ENCODE data around the gene ELFN2. TPM values are rescaled to one million over a fixed set of nuclear protein-coding genes. Genes with fewer than 3 reads are reported as not detected.

ELFN2 gene
- total RNA-seq, 2 donors from 2014 or later = not detected

- Histone ChIP-seq H3K27me3 (replicated peaks; ENCODE audit: insufficient read depth) (no peaks in the 10 kb centered on the region), H3K36me3 (no peaks in the 10 kb centered on the region), H3K27ac (no peak overlapping the region), H3K4me3 (no peak overlapping the region), H3K9me3 (no peaks in the 10 kb centered on the region), H3K4me1 (ENCODE audit: control insufficient read depth in 1 of 2, low read depth in 2 of 2) (no peaks in the 10 kb centered on the region)
- no peak for ATAC-seq (ENCODE audit: insufficient number of reproducible peaks, low FRiP score, low read depth)
- TF ChIP-seq, protein P1, sequence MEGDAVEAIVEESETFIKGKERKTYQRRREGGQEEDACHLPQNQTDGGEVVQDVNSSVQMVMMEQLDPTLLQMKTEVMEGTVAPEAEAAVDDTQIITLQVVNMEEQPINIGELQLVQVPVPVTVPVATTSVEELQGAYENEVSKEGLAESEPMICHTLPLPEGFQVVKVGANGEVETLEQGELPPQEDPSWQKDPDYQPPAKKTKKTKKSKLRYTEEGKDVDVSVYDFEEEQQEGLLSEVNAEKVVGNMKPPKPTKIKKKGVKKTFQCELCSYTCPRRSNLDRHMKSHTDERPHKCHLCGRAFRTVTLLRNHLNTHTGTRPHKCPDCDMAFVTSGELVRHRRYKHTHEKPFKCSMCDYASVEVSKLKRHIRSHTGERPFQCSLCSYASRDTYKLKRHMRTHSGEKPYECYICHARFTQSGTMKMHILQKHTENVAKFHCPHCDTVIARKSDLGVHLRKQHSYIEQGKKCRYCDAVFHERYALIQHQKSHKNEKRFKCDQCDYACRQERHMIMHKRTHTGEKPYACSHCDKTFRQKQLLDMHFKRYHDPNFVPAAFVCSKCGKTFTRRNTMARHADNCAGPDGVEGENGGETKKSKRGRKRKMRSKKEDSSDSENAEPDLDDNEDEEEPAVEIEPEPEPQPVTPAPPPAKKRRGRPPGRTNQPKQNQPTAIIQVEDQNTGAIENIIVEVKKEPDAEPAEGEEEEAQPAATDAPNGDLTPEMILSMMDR (IDR thresholded peaks at IDR 0.05) = no peak
- DNase-seq (ENCODE audit: low spot score) = no peak
Measured at GRCh38 chr22:37410174-37411055, 16.9 kb downstream of the ELFN2 start.

- Histone ChIP-seq H3K36me3 (no peaks in the 10 kb centered on the region), H3K4me3 (no peak overlapping the region), H3K27ac (no peak overlapping the region), H3K27me3 (replicated peaks; ENCODE audit: insufficient read depth) (no peaks in the 10 kb centered on the region), H3K9me3 (no peaks in the 10 kb centered on the region), H3K4me1 (ENCODE audit: control insufficient read depth in 1 of 2, low read depth in 2 of 2) (no peaks in the 10 kb centered on the region)
- ATAC-seq (ENCODE audit: insufficient number of reproducible peaks, low FRiP score, low read depth) = no peak
- TF ChIP-seq, protein P1 (IDR thresholded peaks at IDR 0.05) = no peak
- no peak for DNase-seq (ENCODE audit: low spot score)
Measured at GRCh38 chr22:37409459-37410050, 17.7 kb downstream of the ELFN2 start.

DNA sequence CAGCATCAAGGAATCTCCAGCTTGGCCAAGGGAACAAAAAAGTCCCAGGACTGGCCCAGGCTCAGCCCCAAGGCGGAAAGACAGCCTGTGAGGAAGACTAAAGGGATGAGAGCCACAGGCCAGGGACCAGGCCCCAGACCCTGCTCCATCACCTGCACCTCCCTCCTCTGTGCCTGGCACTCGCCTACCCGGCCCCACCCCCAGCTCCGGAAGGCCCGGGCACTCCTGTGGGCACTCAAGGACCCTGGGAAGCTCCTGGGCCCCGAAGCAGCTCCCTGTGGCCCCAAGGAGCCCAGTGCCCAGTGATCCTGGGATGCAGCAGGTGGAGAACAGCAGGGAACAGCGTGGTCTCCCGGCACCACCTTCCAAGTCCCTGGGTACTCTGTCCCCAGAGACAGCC is 18.2 kb downstream of the ELFN2 start:
- TF ChIP-seq, protein P1 (IDR thresholded peaks at IDR 0.05) = no peak
- DNase-seq (ENCODE audit: low spot score) (no peak), ATAC-seq (ENCODE audit: insufficient number of reproducible peaks, low FRiP score, low read depth) (no peak)
- no peaks in the 10 kb centered on the region for H3K27me3 ChIP-seq (replicated peaks; ENCODE audit: insufficient read depth)
- no peak overlapping the region for H3K4me3 ChIP-seq
- H3K27ac ChIP-seq = no peak overlapping the region
- no peaks in the 10 kb centered on the region for H3K36me3 ChIP-seq
- H3K9me3 ChIP-seq = no peaks in the 10 kb centered on the region
- no peaks in the 10 kb centered on the region for H3K4me1 ChIP-seq (ENCODE audit: control insufficient read depth in 1 of 2, low read depth in 2 of 2)

- Histone ChIP-seq H3K4me3 (no peak overlapping the region), H3K9me3 (no peaks in the 10 kb centered on the region), H3K27me3 (replicated peaks; ENCODE audit: insufficient read depth) (no peaks in the 10 kb centered on the region), H3K36me3 (no peaks in the 10 kb centered on the region), H3K27ac (no peak overlapping the region), H3K4me1 (ENCODE audit: control insufficient read depth in 1 of 2, low read depth in 2 of 2) (no peaks in the 10 kb centered on the region)
- TF ChIP-seq, protein P1 (IDR thresholded peaks at IDR 0.05) = no peak
- no peak for ATAC-seq (ENCODE audit: insufficient number of reproducible peaks, low FRiP score, low read depth)
- no peak for DNase-seq (ENCODE audit: low spot score)
Measured at GRCh38 chr22:37407856-37408255, 19.4 kb downstream of the ELFN2 start.

- Histone ChIP-seq H3K36me3 (no peaks in the 10 kb centered on the region), H3K27ac (no peak overlapping the region), H3K27me3 (replicated peaks; ENCODE audit: insufficient read depth) (no peaks in the 10 kb centered on the region), H3K9me3 (no peaks in the 10 kb centered on the region), H3K4me3 (no peak overlapping the region), H3K4me1 (ENCODE audit: control insufficient read depth in 1 of 2, low read depth in 2 of 2) (no peaks in the 10 kb centered on the region)
- TF ChIP-seq, protein P1 (IDR thresholded peaks at IDR 0.05) = no peak
- DNase-seq (ENCODE audit: low spot score) = no peak
- no peak for ATAC-seq (ENCODE audit: insufficient number of reproducible peaks, low FRiP score, low read depth)
Measured at GRCh38 chr22:37406441-37407235, 20.6 kb downstream of the ELFN2 start.

All from thoracic aorta (tissue), 2 donors.